ENCODE results near the gene RAB44. TPM values are rescaled to one million over a fixed set of nuclear protein-coding genes. Genes with fewer than 3 reads are reported as not detected.
A peak's percentile ranks its signal among the peaks of the same experiment; 100 is the strongest.

The RAB44 gene
- total RNA-seq, 1 donor from 2014 or later = 0.21 TPM

GRCh38 chr6:36665180-36665579 lies 32.4 kb upstream of the RAB44 start:
- Histone ChIP-seq H3K4me3 (no peak overlapping the region), H3K4me1 (peaks cover 7 to 12% of the 10 kb centered on the region in 2 donors), H3K36me3 (no peaks in the 10 kb centered on the region), H3K27ac (no peak overlapping the region), H3K27me3 (no peaks in the 10 kb centered on the region), H3K9me3 (no peaks in the 10 kb centered on the region)
- TF ChIP-seq CTCF (IDR thresholded peaks at IDR 0.05) = no peak
- intact Hi-C loops (cut with DNase I) = no loop called here
- DNase-seq (ENCODE audit: low spot score in 2 of 2) = no peak

- Histone ChIP-seq H3K4me1 (peaks cover 7 to 9% of the 10 kb centered on the region in 2 donors), H3K4me3 (no peak overlapping the region), H3K27me3 (no peaks in the 10 kb centered on the region), H3K9me3 (no peaks in the 10 kb centered on the region), H3K36me3 (no peaks in the 10 kb centered on the region), H3K27ac (peak overlapping the region in 1 of 2 donors; percentile 76)
- DNase-seq (ENCODE audit: low spot score in 2 of 2) = no peak
- intact Hi-C loops (cut with DNase I) = no loop called here
- no peak for TF ChIP-seq CTCF (IDR thresholded peaks at IDR 0.05)
These were observed 31.3 kb upstream of the RAB44 start for GRCh38 chr6:36666287-36666686.

GRCh38 chr6:36666826-36667591 lies 30.6 kb upstream of the RAB44 start:
- peak overlapping the region; percentile 46 to 76 for H3K27ac ChIP-seq
- no peak overlapping the region for H3K4me3 ChIP-seq
- no peaks in the 10 kb centered on the region for H3K36me3 ChIP-seq
- no peaks in the 10 kb centered on the region for H3K9me3 ChIP-seq
- no peaks in the 10 kb centered on the region for H3K27me3 ChIP-seq
- peak; percentile 58 to 91 for DNase-seq (ENCODE audit: low spot score in 2 of 2)
- intact Hi-C loops (cut with DNase I) = no loop called here
- peaks cover 7 to 9% of the 10 kb centered on the region in 2 donors for H3K4me1 ChIP-seq
- no peak for TF ChIP-seq CTCF (IDR thresholded peaks at IDR 0.05)

GRCh38 chr6:36668591-36668990 lies 29.0 kb upstream of the RAB44 start:
- Histone ChIP-seq H3K9me3 (no peaks in the 10 kb centered on the region), H3K36me3 (no peaks in the 10 kb centered on the region), H3K4me3 (no peak overlapping the region), H3K27ac (peak overlapping the region in 1 of 2 donors; percentile 46), H3K27me3 (no peaks in the 10 kb centered on the region), H3K4me1 (peaks cover 7 to 9% of the 10 kb centered on the region in 2 donors)
- no peak for DNase-seq (ENCODE audit: low spot score in 2 of 2)
- no peak for TF ChIP-seq CTCF (IDR thresholded peaks at IDR 0.05)
- intact Hi-C loops (cut with DNase I) = no loop called here

- intact Hi-C loops (cut with DNase I) = no loop called here
- Histone ChIP-seq H3K27me3 (no peaks in the 10 kb centered on the region), H3K9me3 (no peaks in the 10 kb centered on the region), H3K4me3 (no peak overlapping the region), H3K27ac (no peak overlapping the region), H3K4me1 (peaks cover 7 to 9% of the 10 kb centered on the region in 2 donors), H3K36me3 (no peaks in the 10 kb centered on the region)
- no peak for TF ChIP-seq CTCF (IDR thresholded peaks at IDR 0.05)
- DNase-seq (ENCODE audit: low spot score in 2 of 2) = no peak
These were observed 28.6 kb upstream of the RAB44 start for GRCh38 chr6:36669002-36669401.
